Stimulated activated CD4-positive, alpha-beta T cell treated with anti-CD3 and anti-CD28 coated beads, Interleukin-1b, Interleukin-23, amount 100 ng/mL, for 4 hours (primary cell): ENCODE data around the gene SNX6.
"Not testable (repeated sequence)": the region's sequence is repeated elsewhere in the genome, so short reads cannot be mapped to it uniquely, and the experiment has no call there.

Experiments
- DNase-seq, 2 donors: peaks; one replicate each; pipeline ENCODE4 v3.0.0-alpha.2; 2020; ENCODE audit warnings: low read depth in 2 of 2

The SNX6 gene

DNA sequence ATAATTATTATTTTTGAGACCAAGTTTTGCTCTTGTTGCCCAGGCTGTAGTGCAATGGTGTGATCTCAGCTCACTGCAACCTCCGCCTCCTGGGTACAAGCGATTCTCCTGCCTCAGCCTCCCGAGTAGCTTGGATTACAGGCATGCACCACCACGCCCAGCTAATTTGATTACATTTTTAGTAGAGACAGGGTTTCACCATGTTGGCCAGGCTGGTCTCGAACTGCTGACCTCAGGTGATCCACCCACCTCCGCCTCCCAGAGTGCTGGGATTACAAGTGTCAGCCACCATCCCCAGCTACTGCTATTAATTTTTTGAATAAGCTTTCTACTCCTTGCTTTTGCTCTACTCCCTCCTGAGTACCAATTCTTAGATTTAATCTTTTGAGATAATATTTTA lies 108.9 kb downstream of the SNX6 start:
- DNase-seq: not testable (repeated sequence)

DNA sequence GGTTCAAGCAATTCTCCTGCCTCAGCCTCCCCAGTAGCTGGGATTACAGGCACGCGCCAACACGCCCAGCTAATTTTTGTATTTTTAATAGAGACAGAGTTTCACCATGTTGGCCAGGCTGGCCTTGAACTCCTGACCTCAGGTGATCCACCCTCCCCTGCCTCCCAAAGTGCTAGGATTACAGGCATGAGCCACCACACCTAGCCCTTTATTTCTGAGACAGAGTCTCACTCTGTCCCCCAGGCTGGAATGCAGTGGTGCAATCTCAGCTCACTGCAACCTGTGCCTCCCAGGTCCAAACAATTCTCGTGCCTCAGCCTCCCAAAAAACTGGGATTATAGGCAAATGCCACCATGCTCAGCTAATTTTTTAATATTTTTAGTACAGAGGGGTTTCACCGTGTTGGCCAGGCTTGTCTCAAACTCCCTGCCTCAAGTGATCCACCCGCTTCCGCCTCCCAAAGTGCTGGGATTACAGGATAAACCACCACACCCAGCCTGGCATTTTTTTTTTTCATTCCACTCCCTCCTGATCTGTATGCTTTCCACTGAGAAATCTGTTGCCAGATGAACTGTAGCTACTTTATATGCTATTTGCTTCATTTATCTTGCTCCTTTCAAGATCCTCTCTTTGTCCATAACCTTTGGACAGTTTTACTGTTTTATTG lies 109.5 kb downstream of the SNX6 start:
- DNase-seq: not testable (repeated sequence)
